PC-9 (cell line): ENCODE measurements around the gene MAN2A2.

Source experiments
- EZH2 ChIP-seq: fragments of 200-600 bp; sonication (generic); IDR thresholded peaks from 2 replicates; pipeline ENCODE4 v1.8.0; 2017; ENCODE audit warnings: antibody characterized with exemption, low read depth
- TF ChIP-seq, protein P1 (sequence below): fragments of 200-600 bp; sonication (generic); conservative IDR thresholded peaks from 2 replicates; pipeline ENCODE4 v1.6.1; 2017; ENCODE audit warnings: mixed run types, antibody characterized with exemption, mild to moderate bottlenecking, moderate library complexity

DNA sequence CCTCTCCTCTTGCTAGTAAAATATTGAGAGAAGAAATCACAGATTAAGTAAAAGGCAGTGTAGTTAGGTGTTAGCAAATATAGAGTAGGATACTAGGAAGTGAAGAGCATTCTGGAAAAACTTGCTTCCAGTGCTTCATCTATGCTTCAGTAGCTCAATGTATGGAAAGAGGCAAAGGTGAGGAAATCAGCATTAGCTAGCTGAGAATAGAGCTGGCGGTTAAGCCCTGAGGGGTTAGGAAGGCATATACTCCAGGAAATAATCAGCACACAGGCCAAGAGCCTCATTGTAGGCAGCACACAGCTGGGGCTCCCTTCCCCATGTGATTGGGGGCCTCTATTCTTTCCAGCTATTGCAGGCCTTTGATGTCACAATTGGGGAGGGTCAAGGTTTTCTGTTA, 65.3 kb downstream of the MAN2A2 start:
- TF ChIP-seq, protein P1, sequence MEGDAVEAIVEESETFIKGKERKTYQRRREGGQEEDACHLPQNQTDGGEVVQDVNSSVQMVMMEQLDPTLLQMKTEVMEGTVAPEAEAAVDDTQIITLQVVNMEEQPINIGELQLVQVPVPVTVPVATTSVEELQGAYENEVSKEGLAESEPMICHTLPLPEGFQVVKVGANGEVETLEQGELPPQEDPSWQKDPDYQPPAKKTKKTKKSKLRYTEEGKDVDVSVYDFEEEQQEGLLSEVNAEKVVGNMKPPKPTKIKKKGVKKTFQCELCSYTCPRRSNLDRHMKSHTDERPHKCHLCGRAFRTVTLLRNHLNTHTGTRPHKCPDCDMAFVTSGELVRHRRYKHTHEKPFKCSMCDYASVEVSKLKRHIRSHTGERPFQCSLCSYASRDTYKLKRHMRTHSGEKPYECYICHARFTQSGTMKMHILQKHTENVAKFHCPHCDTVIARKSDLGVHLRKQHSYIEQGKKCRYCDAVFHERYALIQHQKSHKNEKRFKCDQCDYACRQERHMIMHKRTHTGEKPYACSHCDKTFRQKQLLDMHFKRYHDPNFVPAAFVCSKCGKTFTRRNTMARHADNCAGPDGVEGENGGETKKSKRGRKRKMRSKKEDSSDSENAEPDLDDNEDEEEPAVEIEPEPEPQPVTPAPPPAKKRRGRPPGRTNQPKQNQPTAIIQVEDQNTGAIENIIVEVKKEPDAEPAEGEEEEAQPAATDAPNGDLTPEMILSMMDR: no peak
- TF ChIP-seq EZH2: no peak
